IMR-90 (cell line): ENCODE measurements around the gene PIP4K2A. TPM values are rescaled to one million over a fixed set of nuclear protein-coding genes. Genes with fewer than 3 reads are reported as not detected.

Source experiments
- ATAC-seq: fragments of 200-7000 bp; cut with Tn5 transposase; 2 replicates; pipeline ENCODE4 v1.9.1; 2020; ENCODE audit warnings: low read depth, mild to moderate bottlenecking, moderate library complexity
- BruUV-seq: library from RNA; stranded (reverse); fragments of 400-500 nt; replicated peaks from 2 replicates; lab custom pipeline; 2021; lab: Mats Ljungman, UMichigan
- CTCF ChIA-PET: fragments of 300-600 bp; formaldehyde crosslinking; extraction: SDS; loops from one replicate; lab custom pipeline; 2021; ENCODE audit warnings: antibody characterized with exemption; lab: Yijun Ruan, JAX
- POLR2A ChIA-PET: fragments of 300-600 bp; sonication (Branson Sonifier 250); formaldehyde crosslinking; loops from one replicate; lab custom pipeline; 2022; ENCODE audit warnings: antibody characterized with exemption; ENCODE audit not compliant: unreplicated experiment; lab: Charles Lee
- DNase-seq: peaks from one replicate; pipeline ENCODE4 v3.0.0; 2013
- H2AFZ ChIP-seq: replicated peaks from 2 replicates; pipeline ENCODE3; 2013; ENCODE audit warnings: low read length, mild to moderate bottlenecking; ENCODE audit not compliant: poor library complexity
- H2AK5ac ChIP-seq: 2 replicates; pipeline ENCODE4 v1.6.1; 2013; ENCODE audit warnings: low read depth, low read length, inconsistent platforms
- H2AK9ac ChIP-seq: replicated peaks from 2 replicates; pipeline ENCODE3; 2013; ENCODE audit warnings: mild to moderate bottlenecking, low read depth, low read length, moderate library complexity; ENCODE audit not compliant: poor library complexity
- H2BK120ac ChIP-seq: 2 replicates; pipeline ENCODE4 v1.6.1; 2013; ENCODE audit warnings: low read depth, low read length, inconsistent platforms
- H2BK15ac ChIP-seq: 3 replicates; pipeline ENCODE4 v1.6.1; 2013; ENCODE audit warnings: low read depth, low read length, inconsistent platforms
- H2BK20ac ChIP-seq: 2 replicates; pipeline ENCODE4 v1.6.1; 2013; ENCODE audit warnings: low read depth, mild to moderate bottlenecking, inconsistent platforms, low read length, moderate library complexity
- H2BK5ac ChIP-seq: 2 replicates; pipeline ENCODE4 v1.6.1; 2013; ENCODE audit warnings: mild to moderate bottlenecking, low read depth, low read length, inconsistent platforms; ENCODE audit not compliant: poor library complexity, severe bottlenecking
- H3K14ac ChIP-seq: replicated peaks from 2 replicates; pipeline ENCODE4 v1.6.1; 2013; ENCODE audit warnings: low read depth, low read length, inconsistent platforms
- H3K18ac ChIP-seq: 2 replicates; pipeline ENCODE4 v1.6.1; 2013; ENCODE audit warnings: low read depth, low read length, control low read depth
- H3K23ac ChIP-seq: 2 replicates; pipeline ENCODE4 v1.6.1; 2013; ENCODE audit warnings: low read depth, low read length, inconsistent platforms
- H3K27ac ChIP-seq: 2 replicates; pipeline ENCODE4 v1.5.1; 2013; ENCODE audit warnings: mild to moderate bottlenecking, control low read depth, low read length; ENCODE audit not compliant: insufficient read depth
- H3K27me3 ChIP-seq: 2 replicates; pipeline ENCODE4 v1.6.1; 2013; ENCODE audit warnings: low read length; ENCODE audit not compliant: control insufficient read depth, insufficient read depth
- H3K36me3 ChIP-seq: 2 replicates; pipeline ENCODE4 v1.6.1; 2013; ENCODE audit warnings: low read length, mixed read lengths; ENCODE audit not compliant: control insufficient read depth, insufficient read depth
- H3K4ac ChIP-seq: 2 replicates; pipeline ENCODE4 v1.6.1; 2013; ENCODE audit warnings: low read depth, low read length, inconsistent platforms
- H3K4me1 ChIP-seq: 2 replicates; pipeline ENCODE4 v1.6.1; 2013; ENCODE audit warnings: low read length, mixed read lengths; ENCODE audit not compliant: control insufficient read depth, insufficient read depth
- H3K4me2 ChIP-seq: 2 replicates; pipeline ENCODE4 v1.6.1; 2013; ENCODE audit warnings: low read depth, mild to moderate bottlenecking, control low read depth, low read length, moderate library complexity
- H3K4me3 ChIP-seq: 2 replicates; pipeline ENCODE4 v1.5.1; 2013; ENCODE audit warnings: low read depth, mild to moderate bottlenecking, control low read depth, low read length, moderate library complexity; ENCODE audit not compliant: insufficient read depth
- H3K56ac ChIP-seq: 2 replicates; pipeline ENCODE4 v1.6.1; 2013; ENCODE audit warnings: low read length, inconsistent platforms; ENCODE audit not compliant: insufficient read depth; ENCODE audit errors: extremely low read depth
- H3K79me1 ChIP-seq, 2 experiments: 2 replicates each; pipeline ENCODE4 v1.6.1; 2013; ENCODE audit warnings: low read length in 2 of 2, inconsistent platforms in 1 of 2, low read depth in 1 of 2
- H3K9ac ChIP-seq: 2 replicates; pipeline ENCODE4 v1.6.1; 2013; ENCODE audit warnings: low read depth, low read length, control low read depth
- H3K9me1 ChIP-seq: 2 replicates; pipeline ENCODE4 v1.6.1; 2013; ENCODE audit warnings: low read length, inconsistent platforms; ENCODE audit not compliant: insufficient read depth
- H3K9me3 ChIP-seq: 2 replicates; pipeline ENCODE4 v1.6.1; 2013; ENCODE audit warnings: low read length; ENCODE audit not compliant: control insufficient read depth, insufficient read depth
- H4K20me1 ChIP-seq: 2 replicates; pipeline ENCODE4 v1.6.1; 2013; ENCODE audit warnings: low read length, inconsistent platforms; ENCODE audit not compliant: insufficient read depth
- H4K5ac ChIP-seq: 2 replicates; pipeline ENCODE4 v1.6.1; 2013; ENCODE audit warnings: mild to moderate bottlenecking, low read depth, low read length, control low read depth
- H4K8ac ChIP-seq, 2 experiments: 2 replicates each; pipeline ENCODE4 v1.6.1; 2013; ENCODE audit warnings: low read depth in 2 of 2, low read length in 2 of 2, control low read depth in 1 of 2, inconsistent platforms in 1 of 2
- H4K91ac ChIP-seq: 2 replicates; pipeline ENCODE4 v1.6.1; 2013; ENCODE audit warnings: low read depth, low read length, inconsistent platforms; ENCODE audit not compliant: insufficient read depth
- BHLHE40 ChIP-seq: fragments of 150-350 bp; IDR thresholded peaks from 2 replicates; pipeline ENCODE4 v1.6.1; 2016; ENCODE audit warnings: mild to moderate bottlenecking, low read depth, low read length
- CEBPB ChIP-seq: IDR thresholded peaks from 2 replicates; pipeline ENCODE4 v1.6.1; 2012; ENCODE audit warnings: low read depth, low read length, improper control_type of control experiment
- CHD1 ChIP-seq: IDR thresholded peaks from 2 replicates; pipeline ENCODE4 v1.6.1; 2012; ENCODE audit warnings: low read depth, low read length, improper control_type of control experiment
- ELK1 ChIP-seq: fragments of 150-350 bp; IDR thresholded peaks from 2 replicates; pipeline ENCODE4 v1.6.1; 2016; ENCODE audit warnings: low read depth, mild to moderate bottlenecking, low read length, moderate library complexity, borderline replicate concordance
- FOS ChIP-seq: fragments of 150-350 bp; IDR thresholded peaks from 2 replicates; pipeline ENCODE4 v1.6.1; 2016; ENCODE audit warnings: low read depth, low read length
- MAFK ChIP-seq: IDR thresholded peaks from 2 replicates; pipeline ENCODE4 v1.6.1; 2012; ENCODE audit warnings: low read depth, low read length, improper control_type of control experiment
- MAZ ChIP-seq: IDR thresholded peaks from 2 replicates; pipeline ENCODE4 v1.6.1; 2012; ENCODE audit warnings: low read depth, mild to moderate bottlenecking, low read length, improper control_type of control experiment, moderate library complexity, borderline replicate concordance
- MXI1 ChIP-seq: IDR thresholded peaks from 2 replicates; pipeline ENCODE4 v1.6.1; 2012; ENCODE audit warnings: low read depth, mild to moderate bottlenecking, low read length, moderate library complexity, borderline replicate concordance
- NFE2L2 ChIP-seq: fragments of 150-350 bp; IDR thresholded peaks from 2 replicates; pipeline ENCODE4 v1.6.1; 2016; ENCODE audit warnings: low read depth, mild to moderate bottlenecking, low read length
- POLR2A ChIP-seq: IDR thresholded peaks from 2 replicates; pipeline ENCODE4 v1.6.1; 2012; ENCODE audit warnings: mild to moderate bottlenecking, low read depth, low read length
- RAD21 ChIP-seq: IDR thresholded peaks from 2 replicates; pipeline ENCODE4 v1.6.1; 2012; ENCODE audit warnings: low read length, improper control_type of control experiment
- RCOR1 ChIP-seq: IDR thresholded peaks from 2 replicates; pipeline ENCODE4 v1.6.1; 2012; ENCODE audit warnings: mild to moderate bottlenecking, low read length, improper control_type of control experiment; ENCODE audit not compliant: insufficient replicate concordance
- RFX5 ChIP-seq: IDR thresholded peaks from 2 replicates; pipeline ENCODE4 v1.8.0; 2012; ENCODE audit warnings: low read depth, mild to moderate bottlenecking, low read length, moderate library complexity
- SMC3 ChIP-seq: fragments of 150-350 bp; IDR thresholded peaks from 2 replicates; pipeline ENCODE4 v1.6.1; 2016; ENCODE audit warnings: low read depth, mild to moderate bottlenecking, antibody characterized with exemption, low read length, moderate library complexity
- USF2 ChIP-seq: fragments of 150-350 bp; IDR thresholded peaks from 2 replicates; pipeline ENCODE4 v1.6.1; 2017; ENCODE audit warnings: mild to moderate bottlenecking, antibody characterized with exemption, low read length, low read depth
- WGBS, 2 experiments: methylation state at CpG; one replicate each; pipeline versions ENCODE4 v1.1.5 to v1.1.7; 2013; ENCODE audit warnings: missing lambda C conversion rate in 2 of 2; ENCODE audit not compliant: insufficient read length in 1 of 2; ENCODE audit errors: extremely low coverage in 2 of 2; 5-methylcytosine and 5-hydroxymethylcytosine counted together
- dilution Hi-C: fragments of 300-500 bp; cut with HindIII; formaldehyde crosslinking; loops from one replicate; pipeline ENCODE4 v1.14.3; 2018; ENCODE audit warnings: low sequenced_read_pairs; ENCODE audit not compliant: unreplicated experiment
- in situ Hi-C: fragments of 300-500 bp; cut with MboI; formaldehyde crosslinking; loops from 3 replicates; pipeline ENCODE4 v1.14.3; 2019; ENCODE audit warnings: low sequenced_read_pairs, inconsistent platforms, mixed read lengths
- intact Hi-C: fragments of 100-400 bp; cut with micrococcal nuclease; formaldehyde crosslinking; loops from 2 replicates; pipeline ENCODE4 v1.10.0; 2022
- polyA plus RNA-seq, 3 experiments: library from polyadenylated mRNA; depleted of rRNA; stranded (reverse); fragments of >200 nt; gene quantifications; 2 replicates each; pipeline ENCODE4 v1.2.3, GENCODE V29; 2012; ENCODE audit warnings: low replicate concordance in 1 of 3
- total RNA-seq: library from RNA; depleted of rRNA; stranded (reverse); fragments of >200 nt; gene quantifications from 2 replicates; pipeline ENCODE4 v1.2.3, GENCODE V29; 2012
- TF ChIP-seq, protein P1 (sequence below): conservative IDR thresholded peaks from 2 replicates; pipeline ENCODE4 v1.5.1; 2012; ENCODE audit warnings: mild to moderate bottlenecking, low read depth, low read length, improper control_type of control experiment

The PIP4K2A gene
- total and polyA plus RNA-seq, 2 of the 4 experiments (the other 2 are of a cell fraction) = 9.8 to 18.1 TPM

DNA sequence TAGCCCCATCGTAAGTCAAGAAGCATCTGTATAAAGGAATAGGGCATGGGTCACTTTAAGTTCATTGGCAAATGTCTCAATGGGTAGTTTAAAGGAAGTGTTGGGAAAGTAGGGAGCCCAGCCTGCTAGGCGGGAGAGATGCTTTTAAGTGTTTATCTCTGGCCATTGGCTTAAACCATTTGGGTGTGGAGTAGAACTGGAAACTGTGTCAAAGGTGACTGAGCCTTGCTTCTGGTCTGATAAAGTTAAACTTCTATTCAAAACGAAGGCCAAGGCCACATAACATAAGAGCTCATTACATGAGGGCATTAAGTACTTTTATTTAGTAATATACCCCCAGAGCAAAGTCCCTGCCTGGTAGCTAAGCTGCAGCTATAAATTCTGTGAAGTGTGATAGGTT is 220.4 kb downstream of the PIP4K2A start:
- Histone ChIP-seq H3K56ac (no peak overlapping the region), H4K8ac (no peak overlapping the region), H2AK5ac (no peak overlapping the region), H3K23ac (no peak overlapping the region), H3K4me1 (no peaks in the 10 kb centered on the region), H2BK120ac (no peak overlapping the region), H3K4me2 (no peak overlapping the region), H3K9ac (no peak overlapping the region), H3K4ac (no peak overlapping the region), H3K4me3 (no peak overlapping the region), H4K5ac (no peak overlapping the region), H2AK9ac (no peak overlapping the region), H3K27me3 (peaks cover 14% of the 10 kb centered on the region), H3K14ac (no peak overlapping the region), H3K9me1 (no peaks in the 10 kb centered on the region), H2AFZ (no peak overlapping the region), H4K91ac (no peak overlapping the region), H4K20me1 (no peaks in the 10 kb centered on the region), H3K79me1 (no peaks in the 10 kb centered on the region), H3K27ac (no peak overlapping the region), H2BK15ac (no peak overlapping the region), H2BK5ac (no peak overlapping the region), H3K36me3 (no peaks in the 10 kb centered on the region), H2BK20ac (no peak overlapping the region), H3K9me3 (no peaks in the 10 kb centered on the region), H3K18ac (no peak overlapping the region)
- intact Hi-C loops (no loop called here), dilution Hi-C loops (no loop called here), in situ Hi-C loops (no loop called here)
- ChIA-PET POLR2A (no interaction called here), CTCF (no interaction called here)
- no peak for DNase-seq
- WGBS, 2 experiments = 93% methylated on average over 2 of the region's 3 CpGs; no CpG with 5 or more reads in 1 of the 2 experiments
- no peak for TF ChIP-seq ELK1
- TF ChIP-seq POLR2A = no peak
- TF ChIP-seq MXI1 = no peak
- no peak for TF ChIP-seq RAD21
- no peak for TF ChIP-seq SMC3
- TF ChIP-seq MAFK = no peak
- TF ChIP-seq NFE2L2 = no peak
- no peak for TF ChIP-seq USF2
- no peak for TF ChIP-seq MAZ
- no peak for TF ChIP-seq FOS
- TF ChIP-seq RFX5 = no peak
- TF ChIP-seq BHLHE40 = no peak
- no peak for TF ChIP-seq CEBPB
- no peak for TF ChIP-seq CHD1
- TF ChIP-seq, protein P1, sequence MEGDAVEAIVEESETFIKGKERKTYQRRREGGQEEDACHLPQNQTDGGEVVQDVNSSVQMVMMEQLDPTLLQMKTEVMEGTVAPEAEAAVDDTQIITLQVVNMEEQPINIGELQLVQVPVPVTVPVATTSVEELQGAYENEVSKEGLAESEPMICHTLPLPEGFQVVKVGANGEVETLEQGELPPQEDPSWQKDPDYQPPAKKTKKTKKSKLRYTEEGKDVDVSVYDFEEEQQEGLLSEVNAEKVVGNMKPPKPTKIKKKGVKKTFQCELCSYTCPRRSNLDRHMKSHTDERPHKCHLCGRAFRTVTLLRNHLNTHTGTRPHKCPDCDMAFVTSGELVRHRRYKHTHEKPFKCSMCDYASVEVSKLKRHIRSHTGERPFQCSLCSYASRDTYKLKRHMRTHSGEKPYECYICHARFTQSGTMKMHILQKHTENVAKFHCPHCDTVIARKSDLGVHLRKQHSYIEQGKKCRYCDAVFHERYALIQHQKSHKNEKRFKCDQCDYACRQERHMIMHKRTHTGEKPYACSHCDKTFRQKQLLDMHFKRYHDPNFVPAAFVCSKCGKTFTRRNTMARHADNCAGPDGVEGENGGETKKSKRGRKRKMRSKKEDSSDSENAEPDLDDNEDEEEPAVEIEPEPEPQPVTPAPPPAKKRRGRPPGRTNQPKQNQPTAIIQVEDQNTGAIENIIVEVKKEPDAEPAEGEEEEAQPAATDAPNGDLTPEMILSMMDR = no peak
- TF ChIP-seq RCOR1 = no peak
- BruUV-seq = no TSS peak
- ATAC-seq = no peak
